GM21515 (cell line): ENCODE data around the gene DTNBP1.

Experiments
- ATAC-seq: cut with Tn5 transposase; IDR thresholded peaks from one replicate; pipeline ENCODE4 v1.9.1; 2021; ENCODE audit not compliant: unreplicated experiment

Gene DTNBP1

DNA sequence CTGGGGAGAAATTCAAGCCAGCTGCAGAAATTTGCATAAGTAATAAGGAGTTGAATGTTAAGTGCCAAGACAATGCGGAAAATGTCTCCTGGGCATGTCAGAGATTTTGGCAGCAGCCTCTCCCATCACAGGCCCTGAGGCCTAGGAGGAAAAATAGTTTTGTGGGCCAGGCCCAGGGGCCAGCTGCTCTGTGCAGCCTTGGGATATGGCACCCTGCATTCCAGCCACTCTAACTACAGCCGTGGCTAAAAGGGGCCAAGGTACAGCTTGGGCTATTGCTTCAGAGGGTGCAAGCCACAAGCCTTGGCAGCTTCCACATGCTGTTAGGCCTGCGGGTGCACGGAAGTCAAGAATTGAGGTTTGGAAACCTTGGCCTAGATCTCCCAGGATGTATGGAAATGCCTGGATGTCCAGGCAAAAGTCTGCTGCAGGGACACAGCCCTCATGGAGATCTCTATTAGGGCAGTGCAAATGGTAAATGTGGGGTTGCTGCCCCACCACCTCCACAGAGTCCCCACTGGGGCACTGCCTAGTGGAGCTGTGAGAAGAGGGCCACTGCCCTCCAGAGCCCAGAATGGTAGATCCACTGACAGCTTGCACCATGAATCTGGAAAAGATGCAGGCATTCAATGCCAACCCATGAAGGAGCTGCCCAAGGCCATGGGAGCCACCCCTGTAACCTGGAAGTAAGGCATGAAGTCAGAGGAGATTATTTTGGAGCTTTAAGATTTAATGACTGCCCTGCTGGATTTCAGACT is 126.5 kb downstream of the DTNBP1 start:
- no peak for ATAC-seq

DNA sequence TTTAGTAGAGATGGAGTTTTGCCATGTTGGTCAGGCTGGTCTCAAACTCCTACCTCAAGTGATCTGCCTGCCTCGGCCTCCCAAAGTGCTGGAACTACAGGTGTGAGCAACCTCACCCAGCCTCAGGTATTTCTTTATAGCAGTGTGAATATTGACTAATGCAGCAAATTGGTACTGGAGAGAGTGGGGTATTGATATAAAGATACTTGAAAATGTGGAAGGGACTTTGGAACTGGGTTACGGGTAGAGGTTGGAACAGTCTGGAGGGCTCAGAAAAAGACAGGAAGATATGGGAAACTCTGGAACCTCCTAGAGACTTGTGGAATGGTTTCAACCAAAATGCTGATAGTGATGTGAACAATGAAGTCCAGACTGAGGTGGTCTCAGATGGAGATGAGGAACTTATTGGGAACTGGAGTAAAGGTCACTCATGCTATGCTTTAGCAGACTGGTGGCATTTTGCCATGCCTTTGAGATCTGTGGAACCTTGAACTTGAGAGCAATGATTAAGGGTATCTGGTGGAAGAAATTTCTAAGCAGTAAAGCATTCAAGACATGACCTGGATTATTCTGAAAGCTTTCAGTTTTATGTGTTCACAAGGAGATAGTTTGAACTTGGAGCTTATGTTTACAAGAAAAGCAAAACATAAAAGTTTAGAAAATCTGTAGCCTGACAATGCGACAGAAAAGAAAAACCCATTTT is 127.2 kb downstream of the DTNBP1 start:
- no peak for ATAC-seq

DNA sequence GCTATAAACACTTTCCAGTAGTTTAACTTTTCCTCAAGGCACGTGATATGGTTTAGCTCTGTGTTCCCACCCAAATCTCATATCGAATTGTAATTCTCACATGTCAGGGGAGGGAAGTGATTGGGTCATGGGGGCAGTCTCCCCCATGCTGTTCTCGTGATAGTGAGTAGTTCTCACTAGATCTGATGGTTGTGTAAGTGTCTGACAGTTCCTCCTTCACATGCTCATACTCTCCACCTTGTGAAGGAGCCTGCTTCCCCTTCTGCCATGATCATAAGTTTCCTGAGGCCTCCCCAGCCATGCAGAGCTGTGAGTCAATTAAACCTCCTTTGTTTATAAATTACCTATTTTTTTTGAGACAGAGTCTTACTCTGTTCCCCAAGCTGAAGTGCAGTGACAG is 127.9 kb downstream of the DTNBP1 start:
- ATAC-seq, result no peak

DNA sequence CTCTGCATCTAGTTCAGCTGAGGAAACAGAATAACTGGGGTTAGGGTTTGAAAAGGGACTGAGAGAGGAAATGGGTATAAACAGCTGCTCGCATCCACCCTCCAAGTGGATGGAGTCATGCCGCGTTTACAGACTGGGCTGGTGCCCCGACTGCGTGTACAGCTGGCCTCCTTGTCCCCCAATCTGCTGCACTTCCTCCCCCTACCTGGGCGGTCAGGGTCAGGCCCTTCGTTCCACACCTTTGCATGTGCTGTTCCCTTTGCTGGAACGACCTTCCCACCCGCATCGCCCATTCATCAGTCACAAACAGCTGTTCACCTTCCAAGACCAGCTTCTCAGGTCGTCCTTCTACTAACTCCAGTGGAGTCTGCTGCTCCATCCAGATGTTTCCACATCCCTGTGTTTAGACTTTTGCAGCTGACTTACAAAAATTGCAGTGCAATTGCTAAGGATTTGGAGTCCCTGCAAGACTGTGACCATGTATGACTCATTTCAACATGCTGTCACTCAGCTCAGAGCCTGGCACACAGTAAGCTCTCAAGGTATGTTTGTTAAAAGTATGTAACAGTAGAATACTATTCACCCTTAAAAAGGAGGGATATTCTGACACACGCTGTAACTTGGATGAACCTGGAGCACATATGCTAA is 129.3 kb downstream of the DTNBP1 start:
- ATAC-seq, result no peak

DNA sequence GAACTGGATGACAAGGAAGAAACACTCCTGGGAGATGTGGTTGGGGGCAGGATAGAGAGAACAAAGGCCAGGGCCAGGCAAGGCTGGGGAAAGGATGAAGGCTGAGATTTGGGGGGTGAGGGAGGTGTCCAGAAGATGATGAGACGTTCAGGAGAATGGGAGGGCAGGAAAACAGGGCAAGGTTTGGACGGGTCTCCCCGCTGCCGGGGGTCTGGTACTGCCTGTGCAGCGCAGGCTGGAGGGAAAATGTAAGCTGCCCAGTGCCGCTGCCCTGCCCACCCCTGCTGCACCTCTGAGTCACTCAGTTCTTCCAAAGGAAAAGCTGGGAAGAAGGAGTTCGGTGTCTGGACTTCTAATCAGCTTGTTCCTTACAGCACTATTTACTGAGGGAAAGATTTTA is 130.9 kb downstream of the DTNBP1 start:
- ATAC-seq, result no peak

DNA sequence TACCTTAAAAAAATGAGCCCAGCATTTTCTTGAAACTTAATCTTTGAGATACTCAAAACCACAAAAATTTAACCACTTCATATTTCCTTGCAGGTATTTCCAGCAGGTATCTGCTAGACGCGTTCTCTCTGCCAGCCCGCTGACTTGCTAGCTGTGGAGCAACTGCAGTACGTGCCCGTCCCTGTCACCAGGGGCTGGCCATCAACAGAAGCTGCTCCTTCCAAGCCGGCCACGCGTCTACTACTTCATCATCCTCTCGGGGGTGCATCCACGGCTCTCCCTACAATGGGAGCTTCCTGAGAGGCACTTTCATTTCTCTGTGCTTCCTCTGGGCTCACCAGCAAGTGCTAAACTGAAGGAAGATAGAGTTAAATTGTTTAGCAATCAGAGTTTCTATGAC is 132.4 kb downstream of the DTNBP1 start:
- ATAC-seq, result no peak

DNA sequence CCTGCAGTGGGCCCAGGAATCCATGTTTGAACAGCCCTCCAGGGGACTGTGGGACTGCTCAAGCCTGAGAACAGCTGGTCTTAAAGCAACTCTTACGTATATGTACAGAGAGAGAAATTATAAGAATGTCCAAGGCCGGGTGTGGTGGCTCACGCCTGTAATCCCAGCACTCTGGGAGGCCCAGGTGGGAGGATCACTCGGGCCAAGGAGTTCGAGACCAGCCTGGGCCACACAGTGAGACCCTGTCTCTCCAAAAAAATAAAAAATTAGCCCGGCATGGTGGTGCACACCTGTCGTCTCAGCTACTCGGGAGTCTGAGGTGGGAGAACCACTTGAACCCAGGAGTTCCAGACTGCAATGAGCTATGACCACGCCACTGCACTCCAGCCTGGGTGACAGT is 134.0 kb downstream of the DTNBP1 start:
- no peak for ATAC-seq

DNA sequence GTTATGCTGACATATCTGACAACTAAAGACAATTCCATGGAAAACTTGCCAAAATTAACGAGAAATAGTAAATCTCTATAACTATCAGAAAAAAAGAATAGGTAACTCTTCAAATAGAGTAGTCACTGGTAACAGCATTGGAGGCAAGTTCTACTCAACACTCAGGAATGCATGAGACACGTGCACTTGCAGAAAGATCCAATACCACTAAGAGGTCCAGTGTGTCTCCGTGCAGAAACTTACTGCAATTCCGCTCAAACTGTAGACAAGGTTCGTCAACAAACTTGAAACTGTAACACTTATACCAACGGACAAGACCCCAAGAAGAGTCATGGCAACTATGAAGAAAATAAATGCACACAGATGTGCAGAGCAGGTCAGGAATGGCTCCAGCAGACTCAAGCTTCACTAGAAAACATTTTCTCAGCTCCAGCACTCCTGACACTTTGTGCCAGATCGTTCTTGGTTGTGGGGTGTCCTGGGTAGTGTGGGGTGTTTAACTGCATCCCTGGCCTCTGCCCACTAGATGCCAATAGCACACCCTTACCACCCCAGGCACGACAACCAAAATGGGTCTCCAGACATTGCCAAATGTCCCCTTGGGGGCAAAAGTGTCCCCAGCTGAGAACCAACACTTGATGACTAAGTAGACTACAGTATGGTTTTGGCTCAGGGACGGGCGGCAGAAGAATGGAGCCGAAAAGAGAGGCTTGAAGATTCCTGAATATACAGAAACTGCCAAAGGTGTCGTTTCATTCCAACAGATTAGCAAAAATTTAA is 134.8 kb downstream of the DTNBP1 start:
- no peak for ATAC-seq

DNA sequence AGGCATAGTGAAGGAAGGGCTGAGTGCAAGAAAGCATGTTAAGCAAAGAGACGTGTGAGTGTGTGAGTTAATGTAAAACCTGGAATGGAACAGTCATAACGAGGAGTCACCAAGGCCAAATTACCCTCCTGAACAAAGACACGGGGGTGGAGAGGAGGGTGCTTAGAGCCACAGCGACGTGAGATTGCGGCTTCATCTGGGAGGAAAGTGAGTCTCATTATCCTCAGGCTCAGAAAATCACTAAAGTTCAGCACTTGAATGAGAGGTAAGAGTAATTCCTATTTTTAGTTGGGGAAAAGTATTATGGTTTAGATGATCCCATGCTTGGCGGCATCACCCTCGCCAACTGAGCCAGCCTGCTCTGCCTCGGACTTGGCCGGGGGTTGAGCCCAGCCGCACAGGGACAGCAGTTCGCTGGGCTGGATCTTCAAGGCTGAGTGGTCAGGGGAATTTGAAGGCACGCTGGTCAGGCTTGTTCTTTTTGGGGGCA is 136.6 kb downstream of the DTNBP1 start:
- ATAC-seq, result no peak

DNA sequence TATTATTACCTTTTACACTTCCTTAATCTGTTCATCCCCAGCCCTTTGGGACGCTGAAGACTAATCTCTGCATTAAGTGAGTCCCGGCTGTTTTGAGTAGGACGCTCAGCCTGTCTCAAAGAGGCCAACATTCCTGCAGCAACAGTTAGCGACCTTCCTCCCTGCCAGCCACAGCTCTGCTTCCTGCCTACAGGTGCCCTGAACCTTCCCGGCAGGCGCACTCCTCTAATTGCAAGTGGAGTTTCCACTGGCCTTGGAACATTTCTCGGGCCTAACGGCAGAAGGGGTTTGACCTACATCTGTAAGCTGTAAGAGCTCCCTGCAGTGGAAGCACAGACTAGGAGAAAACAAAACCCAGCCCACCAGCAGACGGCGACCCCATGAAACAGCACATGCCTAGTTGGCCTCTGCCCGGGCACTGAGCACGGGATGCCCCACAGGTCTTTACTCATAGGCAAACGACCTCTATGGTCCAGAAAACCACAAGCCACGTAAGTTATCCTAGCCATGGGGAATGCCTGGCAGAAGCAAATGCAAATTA is 137.9 kb downstream of the DTNBP1 start:
- ATAC-seq, result no peak

DNA sequence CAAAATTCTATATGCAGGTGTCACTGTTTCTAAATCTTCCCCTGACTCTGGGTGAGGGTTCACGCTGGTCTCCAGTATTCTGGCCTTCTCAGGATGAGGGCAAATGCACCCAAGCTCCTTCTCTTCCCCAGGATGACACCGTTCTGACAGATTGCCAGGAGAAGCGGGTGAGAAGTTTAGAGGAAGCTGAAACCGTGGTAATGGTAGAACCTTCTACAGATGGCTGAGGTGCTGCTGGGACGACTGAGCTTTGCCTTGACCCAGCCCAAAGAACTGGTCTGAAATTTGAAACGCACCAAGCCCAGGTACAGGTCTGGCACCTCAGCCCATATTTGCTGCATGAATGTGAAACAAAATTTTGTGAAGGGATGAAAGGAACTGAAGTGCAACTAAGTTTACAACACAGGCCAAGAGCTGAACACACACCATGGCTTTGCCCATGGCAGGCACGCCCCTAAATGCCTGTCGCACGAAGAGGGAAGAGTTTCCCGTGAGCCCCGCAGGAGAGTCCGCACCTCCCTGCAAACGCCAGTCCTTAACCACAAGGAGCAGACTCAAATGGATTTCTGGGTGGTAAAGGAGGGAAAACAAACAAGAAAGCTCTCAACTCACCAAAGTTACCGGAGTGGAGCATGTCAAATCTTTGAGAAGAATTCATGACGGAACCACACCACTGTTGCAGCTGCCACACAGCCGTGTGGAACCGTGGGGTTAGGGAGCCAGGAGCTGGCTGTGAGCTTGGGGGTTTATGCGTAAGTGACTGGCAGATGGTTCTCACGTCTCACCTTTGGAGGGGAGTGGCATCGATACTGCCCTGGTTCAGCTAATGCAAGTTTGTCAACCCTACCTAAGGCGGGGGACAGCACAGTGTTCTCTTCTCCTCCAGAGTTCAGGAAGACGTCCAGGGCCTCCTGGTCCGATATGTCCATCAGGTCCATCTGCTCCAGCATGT is 138.9 kb downstream of the DTNBP1 start:
- ATAC-seq, result no peak

DNA sequence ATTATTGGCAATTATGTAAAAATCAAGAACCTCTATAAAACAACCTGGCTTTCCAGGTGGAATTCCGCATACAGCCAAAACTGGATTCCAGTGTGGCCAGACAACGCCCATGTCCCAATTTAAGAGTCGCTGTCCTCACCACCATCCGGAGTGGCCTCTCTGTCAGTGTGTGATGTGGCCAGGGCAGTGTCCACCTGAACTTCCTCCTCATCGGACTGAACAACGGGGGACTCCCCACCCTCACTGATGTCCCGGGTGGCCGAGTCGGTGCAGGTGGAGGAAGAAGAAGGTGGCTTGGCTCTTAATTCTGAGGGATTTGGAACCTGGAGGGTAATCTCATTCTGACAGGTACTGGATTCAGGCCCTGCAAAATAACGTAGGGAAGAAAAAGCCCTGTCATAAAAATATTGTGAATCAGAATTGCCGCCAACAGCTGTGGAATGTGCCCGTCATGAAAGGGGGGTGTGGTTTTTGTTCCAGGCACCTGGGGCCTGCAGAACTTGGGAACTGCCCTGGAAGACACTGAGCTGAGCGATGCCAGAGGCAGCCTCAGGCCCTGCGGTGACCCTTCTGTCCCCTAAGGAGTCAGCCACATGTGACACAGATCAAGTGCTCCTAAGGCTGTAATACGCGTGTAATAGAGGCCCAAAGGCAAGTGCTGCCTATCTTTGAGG is 139.8 kb downstream of the DTNBP1 start:
- no peak for ATAC-seq

DNA sequence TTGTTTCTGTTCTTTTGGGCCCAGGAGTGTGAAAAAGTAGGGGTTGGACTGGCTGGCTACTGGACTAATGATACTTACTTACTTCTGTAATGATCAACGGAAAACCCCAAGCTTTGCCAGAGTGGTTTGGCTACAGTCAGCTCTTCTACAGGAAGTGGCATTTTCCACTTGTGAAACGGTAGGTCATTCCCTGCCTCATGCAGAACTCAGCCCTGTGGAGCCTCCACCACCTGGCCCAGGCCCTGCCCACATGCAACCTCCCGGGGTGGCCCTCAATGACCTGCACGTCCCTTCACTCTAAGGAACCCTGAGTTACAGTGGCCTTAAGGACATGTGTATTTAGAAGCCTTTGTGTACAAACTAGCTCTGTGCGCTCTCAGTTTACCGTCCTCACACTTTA is 140.4 kb downstream of the DTNBP1 start:
- ATAC-seq, result no peak

DNA sequence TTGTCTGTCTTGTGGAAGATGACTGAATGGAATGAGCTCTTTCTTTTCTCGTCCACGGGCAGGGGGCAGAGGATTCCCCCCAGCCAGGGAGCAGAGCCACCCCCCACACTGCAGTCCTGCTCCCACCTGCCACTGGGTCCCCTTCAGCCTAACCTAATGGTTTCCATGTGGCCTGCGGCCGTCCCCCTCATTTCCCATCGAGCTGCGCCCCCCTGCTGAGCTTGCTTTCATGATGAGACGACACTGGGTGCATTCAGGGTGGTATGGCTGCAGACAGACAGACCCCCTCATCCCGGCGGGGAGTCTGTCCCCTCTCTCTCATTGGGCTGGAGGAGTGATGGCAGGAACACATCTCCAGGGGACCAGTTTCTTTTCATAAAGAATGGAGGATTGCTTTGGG is 140.8 kb downstream of the DTNBP1 start:
- ATAC-seq, result no peak

DNA sequence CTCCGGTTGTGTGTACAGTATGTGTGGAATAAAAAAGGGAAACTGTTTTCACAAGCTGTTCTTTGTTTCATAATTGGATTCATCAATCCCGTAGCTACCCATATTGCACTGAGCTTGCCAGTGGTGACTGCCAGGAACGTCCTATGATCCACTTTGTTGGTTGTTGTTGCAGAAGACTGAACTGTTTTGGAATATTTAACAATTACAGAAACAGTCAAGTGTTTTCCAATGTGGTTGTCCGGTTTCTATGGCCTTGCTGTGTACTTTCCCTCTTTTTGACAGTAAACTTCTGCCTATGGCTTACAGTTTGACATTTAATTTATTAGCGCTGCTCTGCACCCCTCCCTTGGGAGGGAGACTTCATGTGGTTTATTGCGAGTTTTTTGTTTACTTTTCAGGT is 141.2 kb downstream of the DTNBP1 start:
- ATAC-seq, result no peak

DNA sequence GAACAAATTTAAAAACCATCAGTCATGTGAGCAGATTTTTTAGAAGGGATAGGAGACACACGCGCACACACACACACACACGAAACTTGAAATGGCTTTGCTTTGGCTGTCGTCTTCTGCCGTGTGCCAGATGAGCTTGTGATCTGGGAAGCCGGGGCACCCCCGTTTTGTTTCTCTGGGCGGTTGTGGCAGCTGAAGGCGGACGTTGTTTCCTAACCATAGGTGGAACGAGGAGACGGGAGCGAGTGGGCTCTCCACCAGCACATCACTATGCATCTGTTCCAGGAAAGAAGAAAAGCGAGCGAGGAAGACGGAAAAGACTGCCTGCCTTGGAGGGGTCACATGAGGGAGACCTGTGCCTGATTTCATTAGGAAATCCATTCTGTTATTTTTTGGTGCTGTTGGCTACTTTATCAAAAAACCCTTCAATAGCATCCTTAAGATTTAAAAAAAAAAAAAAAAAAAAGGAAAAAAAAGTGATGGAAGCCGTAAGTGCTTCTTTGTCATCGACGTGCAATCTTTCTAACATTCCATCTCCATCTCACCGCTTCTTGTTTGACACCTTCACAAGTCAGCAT is 142.1 kb downstream of the DTNBP1 start:
- no peak for ATAC-seq

DNA sequence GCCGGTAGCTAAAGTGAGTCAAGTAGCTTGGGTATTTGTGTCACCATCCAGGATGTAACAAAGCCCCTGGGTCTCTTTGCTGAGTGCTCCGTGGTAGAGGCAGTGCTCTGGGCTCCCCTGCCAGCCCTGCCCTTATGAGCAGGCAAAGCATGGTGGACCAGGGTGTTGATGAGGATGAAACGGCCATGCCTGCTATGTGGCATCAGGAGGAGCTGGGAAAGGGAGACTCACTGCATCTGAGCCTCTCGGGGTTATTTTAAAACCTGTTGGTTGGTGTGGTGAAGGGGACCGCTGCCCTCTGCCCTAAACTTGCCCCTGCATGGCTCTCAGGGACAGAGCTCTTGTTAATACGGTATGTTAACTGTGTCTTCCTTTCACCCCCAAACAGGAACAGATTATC is 143.1 kb downstream of the DTNBP1 start:
- no peak for ATAC-seq

DNA sequence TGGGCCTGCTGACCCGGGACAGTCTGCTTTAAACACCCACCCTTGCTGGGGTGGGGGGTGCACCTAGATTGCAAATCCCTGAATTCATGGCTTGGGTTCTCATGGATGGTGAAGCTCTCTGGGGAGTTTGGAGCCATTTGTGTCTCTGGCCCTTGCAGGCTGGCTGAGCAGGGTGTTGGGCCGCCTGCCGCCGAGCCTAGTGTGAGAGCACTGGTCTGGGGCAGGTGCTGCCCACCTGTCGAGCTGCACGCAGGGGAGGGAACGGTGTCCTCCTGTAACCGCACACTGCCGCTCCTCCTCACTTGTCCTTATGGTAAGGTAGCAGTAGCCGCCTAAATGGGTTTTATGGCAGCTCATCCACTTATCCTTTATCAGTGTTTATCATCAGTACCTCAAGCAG is 143.9 kb downstream of the DTNBP1 start:
- ATAC-seq, result no peak

DNA sequence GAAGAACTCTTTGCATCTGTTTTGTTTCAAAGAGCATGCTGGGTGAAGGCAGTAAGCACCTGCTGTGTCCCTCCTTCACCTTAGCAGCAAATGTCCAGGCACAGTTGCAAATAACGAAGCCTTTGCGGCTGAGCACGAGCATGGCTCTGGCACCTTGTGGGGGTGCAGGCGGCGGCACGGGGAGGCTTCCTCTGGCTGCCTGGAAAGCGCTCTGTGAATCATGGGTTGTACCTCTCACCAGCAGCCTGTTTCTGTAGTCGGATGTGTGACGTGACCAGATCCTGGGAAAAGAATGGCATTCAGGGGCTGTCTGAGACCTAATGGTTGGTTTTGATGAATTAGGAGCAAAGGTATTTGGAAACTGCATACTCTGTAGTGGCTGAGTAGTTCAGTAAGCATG is 144.8 kb downstream of the DTNBP1 start:
- ATAC-seq, result no peak
